ENCODE data around the gene PHACTR4.

DNA sequence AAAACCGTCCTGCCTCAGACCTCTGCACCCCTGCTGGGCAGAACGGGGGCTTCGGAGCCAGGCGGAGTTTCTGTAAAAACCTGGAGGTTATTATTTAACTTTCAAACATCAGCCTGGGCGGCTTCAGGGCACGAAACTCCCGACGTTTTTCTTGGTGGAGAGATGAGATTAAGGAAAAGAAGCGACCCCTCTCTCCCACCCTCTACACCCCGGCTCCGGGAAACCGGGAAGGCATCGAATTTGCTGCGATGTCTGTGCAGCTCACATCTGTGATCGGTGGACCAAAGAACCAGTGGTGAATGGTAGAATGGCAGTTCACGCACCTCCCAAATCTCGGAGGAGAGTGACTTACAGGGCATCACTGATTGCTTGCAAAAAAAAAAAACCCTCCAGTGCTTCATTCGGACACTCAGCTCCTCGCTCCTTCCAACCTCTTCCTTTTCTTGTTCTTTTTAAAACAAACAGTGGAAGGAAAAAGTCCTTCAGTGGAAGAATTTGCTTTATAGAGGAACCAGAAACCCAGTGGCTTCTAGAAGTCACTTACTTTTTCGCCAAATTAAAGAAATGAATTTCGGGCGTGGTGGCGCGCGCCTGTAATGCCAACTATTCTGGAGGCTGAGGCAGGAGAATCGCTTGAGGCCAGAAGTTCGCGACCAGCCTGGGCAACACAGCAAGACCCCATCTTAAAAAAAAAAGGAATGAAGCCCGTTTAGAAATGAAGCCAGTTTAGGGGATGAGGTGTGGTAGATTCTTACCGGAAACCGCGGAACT is 884 bp downstream of the PHACTR4 start:
- no peak for TF ChIP-seq CHD2 (IDR thresholded peaks at IDR 0.05; ENCODE audit: low read length)
- TF ChIP-seq KDM1A (IDR thresholded peaks at IDR 0.05; ENCODE audit: borderline replicate concordance, low read length), result peak; percentile 93; the same call in 1 of the 2 replicates

Measured in H1 (cell line).